HL-60 (cell line): ENCODE measurements around the gene SLC24A3.

ENCODE experiments used
- DNase-seq, 2 experiments: peaks; one replicate each; pipeline ENCODE4 v3.0.0-alpha.2; 2010 to 2020; ENCODE audit warnings: low read depth in 1 of 2, low spot score in 1 of 2
- H3K27ac ChIP-seq: fragments of 250-450 bp; sonication (Bioruptor Pico); replicated peaks from 2 replicates; pipeline ENCODE4 v1.5.1; 2020; ENCODE audit warnings: mild to moderate bottlenecking, moderate library complexity
- H3K27me3 ChIP-seq: fragments of 250-450 bp; sonication (Bioruptor Pico); 2 replicates; pipeline ENCODE4 v1.5.1; 2021; ENCODE audit warnings: mild to moderate bottlenecking, moderate library complexity; ENCODE audit not compliant: insufficient read depth, poor library complexity, severe bottlenecking
- H3K4me3 ChIP-seq: replicated peaks from 2 replicates; pipeline ENCODE4 v1.5.1; 2011; ENCODE audit warnings: mild to moderate bottlenecking, control low read depth, low read length; ENCODE audit not compliant: insufficient read depth
- GABPA ChIP-seq: IDR thresholded peaks from 2 replicates; pipeline ENCODE4 v1.6.1; 2012; ENCODE audit warnings: low read depth
- POLR2AphosphoS5 ChIP-seq: IDR thresholded peaks from 2 replicates; pipeline ENCODE4 v1.6.1; 2012; ENCODE audit warnings: low read depth
- SPI1 ChIP-seq: IDR thresholded peaks from 2 replicates; pipeline ENCODE4 v1.6.1; 2012; ENCODE audit warnings: low read depth, mild to moderate bottlenecking, borderline replicate concordance
- TF ChIP-seq, protein P1 (sequence below): IDR thresholded peaks from one replicate; pipeline ENCODE4 v1.5.1; 2011; ENCODE audit warnings: low read length, control low read depth, inconsistent platforms; ENCODE audit not compliant: insufficient read depth
- TF ChIP-seq, protein P2 (sequence below): IDR thresholded peaks from 2 replicates; pipeline ENCODE4 v1.6.1; 2012; ENCODE audit warnings: low read depth; ENCODE audit not compliant: insufficient replicate concordance

Gene SLC24A3

DNA sequence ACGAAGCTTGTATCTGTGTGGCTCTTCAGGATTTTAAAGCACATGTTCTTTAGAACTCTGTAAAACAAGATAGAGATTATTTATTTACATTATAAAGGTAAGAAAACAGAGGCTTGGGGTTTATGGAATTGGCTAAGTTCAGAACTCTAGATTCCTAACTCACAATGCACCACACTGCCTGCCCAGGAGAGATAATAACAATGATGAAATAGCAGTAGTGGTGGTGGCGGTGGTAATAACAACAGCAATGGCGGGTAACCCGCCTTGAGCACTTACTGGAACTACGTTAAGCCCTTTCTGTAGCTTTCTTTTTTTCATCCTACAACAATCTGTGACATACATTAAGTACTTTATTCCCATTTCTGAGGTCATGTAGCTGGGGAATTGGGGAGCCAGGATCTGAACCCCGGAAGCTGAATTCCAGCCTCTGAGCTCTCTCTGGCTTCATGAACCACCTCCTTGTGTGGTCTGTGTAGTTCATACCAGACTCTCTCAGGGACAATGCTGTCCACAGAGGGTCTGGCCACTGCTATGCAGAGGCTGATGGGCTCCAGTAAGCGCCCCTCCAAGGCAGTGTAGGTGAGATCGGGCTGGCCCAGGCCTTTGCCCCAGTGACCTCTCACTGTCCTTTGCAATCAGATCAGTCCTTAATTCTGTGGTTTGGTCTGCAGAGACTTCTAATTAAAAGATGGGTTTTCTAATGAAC lies 260.9 kb downstream of the SLC24A3 start:
- Histone ChIP-seq H3K4me3 (no peak overlapping the region), H3K27me3 (no peaks in the 10 kb centered on the region), H3K27ac (no peak overlapping the region)
- TF ChIP-seq SPI1: no peak
- TF ChIP-seq, protein P1, sequence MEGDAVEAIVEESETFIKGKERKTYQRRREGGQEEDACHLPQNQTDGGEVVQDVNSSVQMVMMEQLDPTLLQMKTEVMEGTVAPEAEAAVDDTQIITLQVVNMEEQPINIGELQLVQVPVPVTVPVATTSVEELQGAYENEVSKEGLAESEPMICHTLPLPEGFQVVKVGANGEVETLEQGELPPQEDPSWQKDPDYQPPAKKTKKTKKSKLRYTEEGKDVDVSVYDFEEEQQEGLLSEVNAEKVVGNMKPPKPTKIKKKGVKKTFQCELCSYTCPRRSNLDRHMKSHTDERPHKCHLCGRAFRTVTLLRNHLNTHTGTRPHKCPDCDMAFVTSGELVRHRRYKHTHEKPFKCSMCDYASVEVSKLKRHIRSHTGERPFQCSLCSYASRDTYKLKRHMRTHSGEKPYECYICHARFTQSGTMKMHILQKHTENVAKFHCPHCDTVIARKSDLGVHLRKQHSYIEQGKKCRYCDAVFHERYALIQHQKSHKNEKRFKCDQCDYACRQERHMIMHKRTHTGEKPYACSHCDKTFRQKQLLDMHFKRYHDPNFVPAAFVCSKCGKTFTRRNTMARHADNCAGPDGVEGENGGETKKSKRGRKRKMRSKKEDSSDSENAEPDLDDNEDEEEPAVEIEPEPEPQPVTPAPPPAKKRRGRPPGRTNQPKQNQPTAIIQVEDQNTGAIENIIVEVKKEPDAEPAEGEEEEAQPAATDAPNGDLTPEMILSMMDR: no peak
- no peak for TF ChIP-seq GABPA
- TF ChIP-seq, protein P2, sequence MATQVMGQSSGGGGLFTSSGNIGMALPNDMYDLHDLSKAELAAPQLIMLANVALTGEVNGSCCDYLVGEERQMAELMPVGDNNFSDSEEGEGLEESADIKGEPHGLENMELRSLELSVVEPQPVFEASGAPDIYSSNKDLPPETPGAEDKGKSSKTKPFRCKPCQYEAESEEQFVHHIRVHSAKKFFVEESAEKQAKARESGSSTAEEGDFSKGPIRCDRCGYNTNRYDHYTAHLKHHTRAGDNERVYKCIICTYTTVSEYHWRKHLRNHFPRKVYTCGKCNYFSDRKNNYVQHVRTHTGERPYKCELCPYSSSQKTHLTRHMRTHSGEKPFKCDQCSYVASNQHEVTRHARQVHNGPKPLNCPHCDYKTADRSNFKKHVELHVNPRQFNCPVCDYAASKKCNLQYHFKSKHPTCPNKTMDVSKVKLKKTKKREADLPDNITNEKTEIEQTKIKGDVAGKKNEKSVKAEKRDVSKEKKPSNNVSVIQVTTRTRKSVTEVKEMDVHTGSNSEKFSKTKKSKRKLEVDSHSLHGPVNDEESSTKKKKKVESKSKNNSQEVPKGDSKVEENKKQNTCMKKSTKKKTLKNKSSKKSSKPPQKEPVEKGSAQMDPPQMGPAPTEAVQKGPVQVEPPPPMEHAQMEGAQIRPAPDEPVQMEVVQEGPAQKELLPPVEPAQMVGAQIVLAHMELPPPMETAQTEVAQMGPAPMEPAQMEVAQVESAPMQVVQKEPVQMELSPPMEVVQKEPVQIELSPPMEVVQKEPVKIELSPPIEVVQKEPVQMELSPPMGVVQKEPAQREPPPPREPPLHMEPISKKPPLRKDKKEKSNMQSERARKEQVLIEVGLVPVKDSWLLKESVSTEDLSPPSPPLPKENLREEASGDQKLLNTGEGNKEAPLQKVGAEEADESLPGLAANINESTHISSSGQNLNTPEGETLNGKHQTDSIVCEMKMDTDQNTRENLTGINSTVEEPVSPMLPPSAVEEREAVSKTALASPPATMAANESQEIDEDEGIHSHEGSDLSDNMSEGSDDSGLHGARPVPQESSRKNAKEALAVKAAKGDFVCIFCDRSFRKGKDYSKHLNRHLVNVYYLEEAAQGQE: no peak
- no peak for TF ChIP-seq POLR2AphosphoS5
- no peak for DNase-seq

DNA sequence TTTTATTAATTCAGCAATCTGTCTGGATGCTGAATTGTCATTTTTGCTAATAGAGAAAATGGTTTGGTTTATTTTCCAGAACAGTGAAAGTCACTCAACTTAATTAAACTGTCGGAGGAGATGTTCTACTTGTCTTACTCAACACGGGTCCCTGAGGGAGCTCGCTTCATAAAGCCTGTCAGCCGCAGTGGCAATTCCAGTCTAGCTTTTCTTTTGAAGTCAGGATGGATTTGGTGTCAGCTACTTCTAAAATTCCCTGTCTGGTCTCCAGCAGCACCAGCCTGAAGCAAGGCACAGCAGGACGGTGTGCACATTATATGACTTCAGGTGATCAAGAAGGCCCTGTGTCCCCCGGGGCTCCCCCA lies 261.5 kb downstream of the SLC24A3 start:
- Histone ChIP-seq H3K27ac (no peak overlapping the region), H3K27me3 (no peaks in the 10 kb centered on the region), H3K4me3 (no peak overlapping the region)
- no peak for TF ChIP-seq POLR2AphosphoS5
- no peak for TF ChIP-seq SPI1
- TF ChIP-seq, protein P2: no peak
- TF ChIP-seq GABPA: no peak
- TF ChIP-seq, protein P1: no peak
- no peak for DNase-seq

DNA sequence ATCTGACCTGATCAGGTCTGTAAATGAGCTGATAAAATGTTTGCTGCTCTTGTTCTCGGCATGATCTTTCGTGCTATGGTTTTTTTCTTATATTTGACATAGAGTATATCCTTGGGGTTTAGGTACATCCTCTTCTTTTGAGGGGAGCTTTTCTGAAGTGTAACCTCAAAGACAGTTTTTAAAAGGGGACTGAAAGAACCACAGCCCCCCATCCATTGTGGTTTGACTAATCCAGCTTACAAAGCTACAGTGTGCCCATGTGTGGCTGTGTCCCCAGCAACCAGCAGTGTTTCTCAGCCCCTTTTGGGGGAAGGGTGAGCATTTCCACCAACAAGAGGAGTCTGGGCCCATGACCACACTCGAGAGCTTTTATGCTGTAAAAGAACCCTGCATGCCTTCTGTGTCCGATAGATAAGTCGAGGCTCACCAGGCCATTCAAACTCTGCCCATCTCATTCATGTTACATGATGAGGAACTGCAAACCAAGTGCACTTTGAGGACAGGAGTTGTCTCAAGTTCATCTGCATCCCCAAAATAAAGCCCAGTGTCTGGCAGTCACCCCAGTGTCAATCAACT lies 266.0 kb downstream of the SLC24A3 start:
- TF ChIP-seq SPI1 (no peak), GABPA (no peak), POLR2AphosphoS5 (no peak)
- TF ChIP-seq, protein P2: no peak
- TF ChIP-seq, protein P1: no peak

More for the DNA sequence above, 266.0 kb downstream of the SLC24A3 start:
- H3K27me3 ChIP-seq: no peaks in the 10 kb centered on the region
- H3K4me3 ChIP-seq: no peak overlapping the region
- no peak for DNase-seq
- no peak overlapping the region for H3K27ac ChIP-seq
